ENCODE measurements around the gene RASA4B.
"Not testable (repeated sequence)": the region's sequence is repeated elsewhere in the genome, so short reads cannot be mapped to it uniquely, and the experiment has no call there.

Gene RASA4B

GRCh38 chr7:102517550-102518147, at the start of gene RASA4B:
Gene RASA4B (minus strand): TSS chr7:102517777. CDS start chr7:102517710, 67 bp downstream.
- in situ Hi-C loops (cut with HindIII; ENCODE audit: low sequenced_read_pairs) = not testable (repeated sequence)

GRCh38 chr7:102550808-102551422, 33.3 kb upstream of the RASA4B start, which contains the start of gene SPDYE2:
Gene SPDYE2 (plus strand): TSS chr7:102551226. CDS start chr7:102553256, 2,030 bp downstream.
- in situ Hi-C loops (cut with HindIII; ENCODE audit: low sequenced_read_pairs) = not testable (repeated sequence)

GRCh38 chr7:102546353-102546752, 28.8 kb upstream of the RASA4B start:
- in situ Hi-C loops (cut with HindIII; ENCODE audit: low sequenced_read_pairs) = not testable (repeated sequence)

DNA sequence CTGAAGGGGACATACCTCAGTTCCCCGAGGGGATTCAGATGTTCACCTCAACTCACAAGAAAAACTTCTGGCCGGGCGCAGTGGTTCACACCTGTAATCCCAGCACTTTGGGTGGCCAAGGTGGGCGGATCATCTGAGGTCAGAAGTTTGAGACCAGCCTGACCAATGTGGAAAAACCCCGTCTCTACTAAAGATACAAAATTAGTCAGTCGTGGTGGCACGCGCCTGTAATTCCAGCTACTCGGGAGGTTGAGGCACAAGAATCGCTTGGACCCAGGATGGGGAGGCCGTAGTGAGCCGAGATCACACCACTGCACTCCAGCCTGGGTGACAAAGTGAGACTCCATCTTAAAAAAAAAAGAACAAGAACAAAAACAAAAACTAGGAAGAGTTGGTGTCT, 27.7 kb upstream of the RASA4B start:
- in situ Hi-C loops (cut with HindIII; ENCODE audit: low sequenced_read_pairs) = not testable (repeated sequence)

- in situ Hi-C loops (cut with HindIII; ENCODE audit: low sequenced_read_pairs) = not testable (repeated sequence)
Observed at GRCh38 chr7:102544372-102544771, 26.8 kb upstream of the RASA4B start.

GRCh38 chr7:102543596-102543995, 26.0 kb upstream of the RASA4B start, which contains the start of gene UPK3BL2:
Gene UPK3BL2 (minus strand): TSS chr7:102543696. CDS start chr7:102543636, 60 bp downstream.
- in situ Hi-C loops (cut with HindIII; ENCODE audit: low sequenced_read_pairs) = not testable (repeated sequence)

GRCh38 chr7:102542771-102543170, 25.2 kb upstream of the RASA4B start:
- in situ Hi-C loops (cut with HindIII; ENCODE audit: low sequenced_read_pairs) = not testable (repeated sequence)

GRCh38 chr7:102542083-102542482, 24.5 kb upstream of the RASA4B start:
- in situ Hi-C loops (cut with HindIII; ENCODE audit: low sequenced_read_pairs) = not testable (repeated sequence)

DNA sequence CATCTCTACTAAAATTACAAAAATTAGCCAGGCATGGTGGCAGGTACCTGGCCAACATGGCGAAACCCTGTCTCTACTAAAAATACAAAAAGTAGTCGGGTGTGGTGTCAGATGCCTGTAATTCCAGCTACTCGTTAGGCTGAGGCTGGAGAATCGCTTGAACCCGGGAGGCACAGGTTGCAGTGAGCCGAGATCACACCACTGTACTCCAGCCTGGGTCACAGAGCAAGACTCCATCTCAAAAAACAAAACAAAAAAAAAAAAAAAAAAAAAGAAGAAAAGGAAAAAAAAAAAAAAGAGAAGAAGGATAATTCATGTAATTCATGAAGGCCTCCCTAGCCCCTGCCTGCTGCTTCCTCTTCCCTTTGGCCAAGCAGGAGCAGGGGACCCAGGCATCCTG, 23.0 kb upstream of the RASA4B start:
- in situ Hi-C loops (cut with HindIII; ENCODE audit: low sequenced_read_pairs) = not testable (repeated sequence)

- in situ Hi-C loops (cut with HindIII; ENCODE audit: low sequenced_read_pairs) = not testable (repeated sequence)
Observed at GRCh38 chr7:102535062-102535615, 17.6 kb upstream of the RASA4B start.

- in situ Hi-C loops (cut with HindIII; ENCODE audit: low sequenced_read_pairs) = not testable (repeated sequence)
Observed at GRCh38 chr7:102532127-102532526, 14.6 kb upstream of the RASA4B start.

DNA sequence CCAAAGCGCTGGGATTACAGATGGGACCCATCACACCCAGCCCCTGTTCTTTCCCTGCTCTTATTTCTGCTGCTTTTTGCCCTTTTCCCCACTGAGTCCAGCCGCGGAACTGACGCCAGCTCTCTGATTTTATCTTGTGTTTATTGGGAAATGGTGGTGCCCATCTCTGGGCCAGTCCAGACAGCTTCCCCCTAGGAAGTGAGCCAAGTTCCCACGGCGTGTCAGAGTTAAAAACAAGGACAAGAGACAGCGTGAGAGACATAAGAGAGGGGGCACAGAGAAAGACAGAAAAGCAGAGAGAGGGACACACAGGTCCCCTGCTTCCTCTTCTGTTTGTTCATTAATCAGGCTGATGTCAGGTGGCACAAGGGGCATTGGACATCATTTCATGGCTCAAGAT, 14.0 kb upstream of the RASA4B start:
- in situ Hi-C loops (cut with HindIII; ENCODE audit: low sequenced_read_pairs) = not testable (repeated sequence)

DNA sequence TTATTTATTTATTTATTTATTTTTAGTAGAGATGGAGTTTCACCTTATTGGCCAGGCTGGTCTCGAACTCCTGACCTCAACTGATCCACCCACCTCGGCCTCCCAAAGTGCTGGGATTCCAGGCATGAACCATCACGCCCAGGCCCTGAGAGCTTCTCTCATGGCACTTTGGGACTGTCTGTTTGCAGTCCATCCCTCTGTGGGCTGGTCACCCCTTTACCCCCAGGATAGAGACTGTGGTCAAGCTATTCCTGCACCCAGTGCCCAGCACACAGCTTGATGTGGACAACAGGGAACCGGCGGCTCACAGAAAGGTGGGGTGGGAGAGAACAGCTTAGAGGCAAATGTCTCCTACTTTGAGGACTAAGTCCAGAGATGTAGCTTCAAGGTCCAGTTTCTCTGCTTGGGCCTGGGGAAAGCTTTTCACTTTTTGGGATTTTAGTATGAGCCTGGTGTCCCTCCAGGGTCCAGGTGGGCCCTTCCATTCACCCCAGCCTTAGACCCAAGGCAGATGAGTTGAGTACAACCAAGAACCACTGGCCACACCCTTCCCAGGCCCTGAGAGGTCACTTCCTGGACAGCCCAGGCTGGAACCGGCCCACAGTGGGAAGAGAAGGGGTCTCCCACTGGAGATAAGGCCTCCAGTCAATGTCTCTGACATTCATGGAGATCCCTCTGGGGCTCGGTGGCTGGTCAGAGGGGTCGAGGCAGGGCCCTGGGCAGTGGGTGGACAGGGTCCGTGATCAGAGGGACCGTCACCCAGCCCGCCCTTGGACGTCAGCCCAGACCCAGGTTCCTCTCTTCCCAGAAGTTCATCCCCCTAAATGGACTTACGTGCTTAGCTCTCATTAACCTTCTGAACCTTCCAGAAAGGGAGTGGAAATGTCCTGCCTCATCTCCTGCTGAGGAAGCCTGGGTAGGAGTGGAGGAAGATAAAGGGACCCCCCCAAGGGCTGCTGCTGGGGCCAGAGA, 10.5 kb upstream of the RASA4B start:
- in situ Hi-C loops (cut with HindIII; ENCODE audit: low sequenced_read_pairs) = not testable (repeated sequence)

- in situ Hi-C loops (cut with HindIII; ENCODE audit: low sequenced_read_pairs) = not testable (repeated sequence)
Observed at GRCh38 chr7:102527182-102527581, 9.6 kb upstream of the RASA4B start.

DNA sequence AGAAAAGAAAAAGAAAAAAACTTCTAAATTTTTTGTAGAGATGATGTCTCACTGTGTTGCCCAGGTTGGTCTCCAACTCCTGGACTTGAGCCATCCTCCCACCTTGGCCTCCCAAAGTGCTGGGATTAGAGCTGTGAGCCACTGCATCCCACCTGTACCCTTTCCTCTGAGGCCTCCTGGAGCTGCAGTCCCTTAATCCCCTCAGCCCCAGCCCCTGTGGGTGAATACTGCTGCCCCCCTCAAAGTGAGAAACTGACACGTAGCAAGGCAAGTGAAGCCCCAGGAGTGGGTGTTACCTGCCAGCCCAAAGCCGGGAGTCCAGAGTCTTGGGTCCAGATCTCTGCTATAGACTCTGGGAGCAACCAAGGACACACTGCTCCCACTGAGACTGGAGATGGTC, 7.2 kb upstream of the RASA4B start:
- in situ Hi-C loops (cut with HindIII; ENCODE audit: low sequenced_read_pairs) = not testable (repeated sequence)

DNA sequence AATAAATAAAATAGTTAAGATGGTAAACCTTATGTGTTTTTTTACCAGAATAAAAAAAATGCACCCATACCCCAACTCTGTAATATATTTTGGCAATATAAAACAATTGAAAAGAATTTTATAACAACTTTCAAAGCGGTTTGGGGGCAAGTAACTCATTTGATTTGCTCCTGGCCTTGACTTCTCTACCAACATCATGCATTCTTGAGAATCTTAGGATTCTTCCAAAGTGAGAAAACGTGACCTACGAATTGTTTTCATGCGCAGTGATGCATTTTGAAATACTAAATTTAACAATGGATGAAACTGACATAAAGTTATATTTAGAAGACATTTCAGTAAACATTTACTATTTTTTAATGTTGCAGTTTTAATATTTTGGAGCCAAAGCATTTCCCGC, 3.2 kb upstream of the RASA4B start:
- in situ Hi-C loops (cut with HindIII; ENCODE audit: low sequenced_read_pairs) = not testable (repeated sequence)

DNA sequence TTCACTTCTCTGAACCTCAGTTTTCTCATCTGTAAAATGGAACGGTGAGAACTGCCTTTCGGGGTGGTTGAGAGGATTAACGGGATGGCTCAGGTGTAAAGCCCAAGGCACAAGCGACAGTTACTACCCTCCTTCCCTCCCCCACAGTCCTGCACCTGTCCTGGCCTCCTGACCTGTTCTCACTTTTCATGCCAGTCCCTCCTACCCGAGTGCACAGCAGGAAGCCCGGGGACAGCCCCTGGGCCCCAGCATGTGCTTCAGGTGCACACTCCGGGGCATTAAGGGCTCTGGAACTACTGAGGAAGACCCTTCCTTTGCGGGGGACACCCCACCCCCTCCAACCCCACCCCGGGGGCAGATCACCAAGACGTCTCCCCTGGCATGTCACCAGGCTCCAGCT, 626 bp downstream of the RASA4B start:
- in situ Hi-C loops (cut with HindIII; ENCODE audit: low sequenced_read_pairs) = not testable (repeated sequence)

DNA sequence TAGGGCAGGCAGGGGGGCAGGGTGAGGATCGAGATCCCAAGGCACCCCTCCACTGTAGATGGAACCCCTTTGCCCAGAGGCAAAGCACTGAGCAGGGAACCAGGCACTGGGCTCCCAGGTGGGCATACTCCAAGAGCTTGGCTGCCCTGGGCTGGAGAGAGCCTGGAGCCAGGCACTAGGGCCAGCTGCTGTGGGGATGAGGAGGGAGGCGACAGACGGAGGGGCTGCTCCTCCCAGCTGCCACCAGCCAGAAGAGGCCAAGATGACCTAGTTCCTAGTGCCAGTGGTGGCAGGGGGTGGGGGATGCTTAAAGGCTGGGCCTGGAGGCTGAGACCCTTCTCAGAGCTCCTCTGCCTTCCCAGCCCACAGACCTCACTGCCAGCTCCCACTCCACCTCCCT, 1.7 kb downstream of the RASA4B start:
- in situ Hi-C loops (cut with HindIII; ENCODE audit: low sequenced_read_pairs) = not testable (repeated sequence)

GRCh38 chr7:102514881-102515721, 2.5 kb downstream of the RASA4B start:
- in situ Hi-C loops (cut with HindIII; ENCODE audit: low sequenced_read_pairs) = not testable (repeated sequence)

- in situ Hi-C loops (cut with HindIII; ENCODE audit: low sequenced_read_pairs) = not testable (repeated sequence)
Observed at GRCh38 chr7:102512642-102513221, 4.8 kb downstream of the RASA4B start.
